ENCODE results near the gene CD24.
"Not testable (repeated sequence)": the region's sequence is repeated elsewhere in the genome, so short reads cannot be mapped to it uniquely, and the experiment has no call there.

Gene CD24

DNA sequence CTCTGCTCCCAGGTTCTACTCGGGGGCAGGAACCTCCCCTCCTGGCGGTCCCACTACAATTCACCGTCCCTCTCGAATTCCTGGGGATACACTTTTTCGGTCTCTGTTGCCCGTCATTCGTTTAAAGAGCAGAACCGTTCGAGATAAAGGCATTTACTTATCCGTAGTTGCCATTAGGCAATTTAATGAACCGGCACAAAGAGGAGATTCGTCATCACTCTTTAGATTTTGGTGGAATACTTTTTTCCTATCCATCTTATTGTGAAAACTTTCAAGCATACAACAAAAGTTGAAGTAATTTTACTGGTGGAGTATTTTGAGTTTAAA lies 1.2 kb upstream of the CD24 start:
- TF ChIP-seq, protein P1, sequence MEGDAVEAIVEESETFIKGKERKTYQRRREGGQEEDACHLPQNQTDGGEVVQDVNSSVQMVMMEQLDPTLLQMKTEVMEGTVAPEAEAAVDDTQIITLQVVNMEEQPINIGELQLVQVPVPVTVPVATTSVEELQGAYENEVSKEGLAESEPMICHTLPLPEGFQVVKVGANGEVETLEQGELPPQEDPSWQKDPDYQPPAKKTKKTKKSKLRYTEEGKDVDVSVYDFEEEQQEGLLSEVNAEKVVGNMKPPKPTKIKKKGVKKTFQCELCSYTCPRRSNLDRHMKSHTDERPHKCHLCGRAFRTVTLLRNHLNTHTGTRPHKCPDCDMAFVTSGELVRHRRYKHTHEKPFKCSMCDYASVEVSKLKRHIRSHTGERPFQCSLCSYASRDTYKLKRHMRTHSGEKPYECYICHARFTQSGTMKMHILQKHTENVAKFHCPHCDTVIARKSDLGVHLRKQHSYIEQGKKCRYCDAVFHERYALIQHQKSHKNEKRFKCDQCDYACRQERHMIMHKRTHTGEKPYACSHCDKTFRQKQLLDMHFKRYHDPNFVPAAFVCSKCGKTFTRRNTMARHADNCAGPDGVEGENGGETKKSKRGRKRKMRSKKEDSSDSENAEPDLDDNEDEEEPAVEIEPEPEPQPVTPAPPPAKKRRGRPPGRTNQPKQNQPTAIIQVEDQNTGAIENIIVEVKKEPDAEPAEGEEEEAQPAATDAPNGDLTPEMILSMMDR (IDR thresholded peaks at IDR 0.05; ENCODE audit: insufficient read depth, missing control alignments), result no peak
- FAIRE-seq (no peak), DNase-seq (ENCODE audit: insufficient read length, low spot score) (no peak)

DNA sequence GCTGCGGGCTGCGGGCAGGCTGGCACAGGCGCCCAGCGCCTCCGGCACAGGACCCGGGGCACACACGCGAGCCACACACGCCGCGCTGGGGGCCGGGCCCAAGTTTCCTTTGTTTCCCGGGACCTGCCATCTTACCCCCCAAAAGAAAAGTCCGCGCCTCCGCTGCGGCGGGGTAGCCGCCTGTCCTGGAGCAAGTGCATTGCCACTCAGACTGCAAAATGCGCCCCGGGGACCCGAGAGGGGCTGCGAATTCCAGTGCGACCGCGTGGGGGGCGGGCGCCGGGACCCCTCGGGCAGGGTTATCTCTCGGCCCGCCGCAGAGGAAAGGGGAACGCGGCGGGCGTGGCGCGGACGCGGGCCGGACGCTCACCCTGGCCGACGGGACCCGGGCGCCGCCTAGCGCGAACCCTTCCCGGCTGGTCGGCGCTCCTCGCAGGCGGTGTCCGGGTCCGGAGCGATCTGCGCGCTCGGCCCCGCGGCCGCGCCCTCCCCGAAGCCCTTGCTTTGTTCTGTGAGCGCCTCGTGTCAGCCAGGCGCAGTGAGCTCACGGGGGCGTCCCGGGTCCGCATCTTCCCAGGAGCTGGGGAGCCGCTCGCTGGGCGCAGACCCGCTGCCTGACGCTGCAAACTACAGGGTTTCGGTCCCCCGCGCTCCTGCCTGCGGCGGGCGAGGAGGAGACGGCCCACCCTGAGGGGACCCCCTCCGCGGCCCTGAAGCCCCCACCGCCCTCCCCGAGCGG lies 639 bp upstream of the CD24 start:
- FAIRE-seq (no peak), DNase-seq (ENCODE audit: insufficient read length, low spot score) (no peak)
- TF ChIP-seq, protein P1 (IDR thresholded peaks at IDR 0.05; ENCODE audit: insufficient read depth, missing control alignments), result no peak

DNA sequence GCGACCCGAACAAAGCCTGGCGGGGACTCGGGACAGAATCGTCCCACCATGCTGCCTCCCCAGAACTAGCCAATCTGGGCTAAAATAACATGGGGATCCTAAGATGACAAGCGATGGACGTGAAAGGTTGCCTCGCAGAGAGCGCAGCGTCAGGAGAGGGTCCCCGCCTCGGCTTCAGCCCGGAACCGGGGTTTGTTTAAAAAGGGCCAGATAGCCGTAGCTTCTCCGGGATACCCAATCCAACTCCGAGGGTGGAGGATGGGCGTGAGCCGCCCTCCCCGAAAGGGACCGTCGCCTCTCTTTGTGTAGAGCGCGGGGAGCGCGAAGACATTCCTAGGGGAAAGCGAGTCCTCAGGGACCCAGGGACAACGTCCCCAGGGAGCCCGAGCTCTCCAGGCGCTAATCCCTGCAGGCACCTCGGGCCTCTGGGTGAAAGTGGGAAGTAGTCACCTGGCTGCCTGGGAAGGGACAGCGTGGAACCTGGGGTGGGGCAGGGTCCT lies 643 bp downstream of the CD24 start:
- FAIRE-seq (no peak), DNase-seq (ENCODE audit: insufficient read length, low spot score) (no peak)
- TF ChIP-seq, protein P1 (IDR thresholded peaks at IDR 0.05; ENCODE audit: insufficient read depth, missing control alignments), result no peak

DNA sequence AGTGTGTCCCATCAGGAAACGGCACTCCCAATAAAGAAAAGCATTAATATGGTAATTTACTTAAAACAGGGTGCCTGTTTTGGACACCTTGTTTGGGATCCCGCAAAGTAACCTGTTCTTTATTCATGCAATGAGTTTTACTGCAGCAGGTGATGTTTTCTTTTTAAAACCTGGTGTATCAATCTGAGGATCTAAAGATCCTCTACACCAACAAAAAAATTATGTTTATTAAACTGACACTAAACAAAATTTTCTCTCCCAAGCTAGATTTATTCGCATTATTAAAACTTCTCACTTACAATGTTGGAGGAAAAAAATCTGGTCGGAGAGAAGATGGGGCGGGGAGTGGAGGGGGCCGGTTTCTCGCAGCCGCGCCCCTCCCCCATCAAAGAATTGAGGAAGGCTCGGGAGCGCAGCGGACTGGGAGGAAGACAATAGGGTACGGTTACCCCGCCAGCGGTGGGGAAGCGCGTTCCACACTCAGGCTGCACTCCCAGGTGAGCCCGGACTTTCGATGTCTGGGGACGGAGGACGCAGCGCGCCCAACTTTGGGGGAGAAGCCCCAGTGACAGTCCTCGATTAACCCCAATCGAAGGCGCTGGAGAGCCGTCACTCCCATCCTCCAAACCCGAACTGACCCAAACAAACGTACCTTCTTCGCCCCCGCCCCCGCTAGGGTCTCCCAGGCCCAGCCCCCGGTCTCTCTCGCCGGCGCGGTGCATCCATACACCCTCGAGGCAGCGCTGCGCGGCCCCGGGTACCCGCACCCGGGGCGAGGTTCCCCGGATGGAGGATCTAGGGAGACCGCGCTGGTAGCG lies 1.3 kb downstream of the CD24 start:
- TF ChIP-seq, protein P1 (IDR thresholded peaks at IDR 0.05; ENCODE audit: insufficient read depth, missing control alignments), result no peak
- DNase-seq (ENCODE audit: insufficient read length, low spot score) (no peak), FAIRE-seq (no peak)

DNA sequence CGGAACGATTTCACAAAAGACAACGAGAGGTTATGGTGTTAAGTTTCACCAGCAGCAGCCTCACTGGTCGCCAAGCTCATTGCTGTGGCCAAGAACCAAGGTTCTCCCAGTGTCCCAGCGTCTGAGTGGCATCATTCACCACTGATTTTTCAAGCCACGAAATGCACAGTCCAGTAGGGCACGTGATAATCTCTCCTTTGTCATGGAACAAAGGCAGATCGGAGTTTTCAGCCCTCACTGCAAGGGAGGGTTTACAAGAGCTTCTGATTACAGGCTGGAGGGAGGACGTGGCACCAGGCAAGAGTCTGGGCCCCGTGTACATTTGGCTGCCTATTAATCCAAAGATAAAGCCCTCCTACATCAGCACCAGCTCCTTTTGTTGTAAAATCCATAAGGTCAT lies 2.0 kb downstream of the CD24 start:
- TF ChIP-seq, protein P1 (IDR thresholded peaks at IDR 0.05; ENCODE audit: insufficient read depth, missing control alignments), result no peak
- FAIRE-seq (no peak), DNase-seq (ENCODE audit: insufficient read length, low spot score) (no peak)

DNA sequence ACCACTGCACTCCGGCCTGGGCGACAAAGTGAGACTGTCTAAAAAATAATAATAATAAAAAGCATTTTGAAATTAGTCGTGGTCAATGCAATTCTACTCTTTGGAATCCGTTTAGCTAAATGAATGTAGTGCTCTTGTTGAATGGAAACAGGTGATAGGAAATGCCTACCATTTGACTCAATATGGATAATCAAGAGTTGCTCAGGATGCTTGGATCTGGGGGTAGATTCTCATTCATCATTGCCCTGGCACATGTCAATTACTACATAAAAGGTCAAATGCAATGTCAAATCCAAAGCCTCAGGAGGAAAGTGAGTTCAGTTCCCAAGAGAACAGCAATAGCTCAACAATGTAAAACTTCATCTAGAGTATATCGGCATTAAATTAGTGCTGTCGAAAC lies 3.8 kb downstream of the CD24 start:
- not testable (repeated sequence) for FAIRE-seq

DNA sequence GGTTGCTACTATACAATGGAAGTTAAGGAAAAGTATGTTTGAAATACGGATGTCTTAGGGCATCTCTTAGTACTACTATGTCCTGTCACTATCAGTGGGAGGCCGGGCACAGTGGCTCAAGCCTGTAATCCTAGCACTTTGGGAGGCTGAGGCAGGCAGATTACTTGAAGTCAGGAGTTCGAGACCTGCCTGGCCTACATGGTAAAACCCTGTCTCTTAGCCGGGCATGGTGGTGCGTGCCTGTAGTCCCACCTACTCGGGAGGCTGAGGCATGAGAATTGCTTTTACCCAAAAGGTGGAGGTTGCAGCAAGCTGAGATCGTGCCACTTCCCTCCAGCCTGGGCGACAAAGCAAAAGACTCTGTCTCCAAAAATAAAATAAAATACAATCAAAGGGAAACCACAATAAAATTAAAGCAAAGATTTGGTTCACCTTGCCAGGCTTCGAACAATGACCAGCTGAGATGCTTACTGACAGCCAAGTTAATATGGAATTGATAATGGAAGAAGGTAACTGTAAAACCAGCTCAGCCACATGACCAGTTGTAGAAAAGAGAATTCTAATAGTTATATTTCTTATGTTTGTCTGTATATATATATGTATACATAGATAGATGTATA lies 6.5 kb downstream of the CD24 start:
- TF ChIP-seq, protein P1 (IDR thresholded peaks at IDR 0.05; ENCODE audit: insufficient read depth, missing control alignments), result no peak
- DNase-seq (ENCODE audit: insufficient read length, low spot score), result no peak
- no peak for FAIRE-seq

More for the DNA sequence above, 3.8 kb downstream of the CD24 start:
- DNase-seq (ENCODE audit: insufficient read length, low spot score), result not testable (repeated sequence)

Measured in D721Med (cell line).